ENCODE measurements around the gene NTN1. TPM values are rescaled to one million over a fixed set of nuclear protein-coding genes. Genes with fewer than 3 reads are reported as not detected.

The NTN1 gene
- total and polyA plus RNA-seq, 8 donors: 2.0 to 12.9 (median 9.0) TPM

- Histone ChIP-seq H3K9me3 (no peaks in the 10 kb centered on the region), H3K4me1 (no peaks in the 10 kb centered on the region), H3K27me3 (peaks cover 3 to 53% of the 10 kb centered on the region in 2 donors), H3K4me3 (no peak overlapping the region), H3K27ac (no peak overlapping the region), H3K36me3 (no peaks in the 10 kb centered on the region)
- intact Hi-C loops (cut with DNase I): no loop called here
- no peak for TF ChIP-seq CTCF (IDR thresholded peaks at IDR 0.05)
- ATAC-seq (no peak), DNase-seq (peak in 1 of 4 donors; percentile 74)
These were observed 210.3 kb downstream of the NTN1 start for GRCh38 chr17:9231449-9232154.

GRCh38 chr17:9232155-9232475 lies 210.8 kb downstream of the NTN1 start:
- Histone ChIP-seq H3K4me3 (no peak overlapping the region), H3K4me1 (no peaks in the 10 kb centered on the region), H3K36me3 (no peaks in the 10 kb centered on the region), H3K27me3 (peaks cover 3 to 53% of the 10 kb centered on the region in 2 donors), H3K9me3 (no peaks in the 10 kb centered on the region), H3K27ac (no peak overlapping the region)
- intact Hi-C loops (cut with DNase I): no loop called here
- DNase-seq (no peak), ATAC-seq (no peak)
- no peak for TF ChIP-seq CTCF (IDR thresholded peaks at IDR 0.05)

GRCh38 chr17:9232591-9233270 lies 211.4 kb downstream of the NTN1 start:
- Histone ChIP-seq H3K27me3 (peaks cover 3 to 53% of the 10 kb centered on the region in 2 donors), H3K27ac (no peak overlapping the region), H3K36me3 (no peaks in the 10 kb centered on the region), H3K4me3 (no peak overlapping the region), H3K9me3 (no peaks in the 10 kb centered on the region), H3K4me1 (no peaks in the 10 kb centered on the region)
- ATAC-seq: no peak
- no peak for TF ChIP-seq CTCF (IDR thresholded peaks at IDR 0.05)
- peak in 1 of 4 donors; percentile 68 for DNase-seq
- intact Hi-C loops (cut with DNase I): no loop called here

- Histone ChIP-seq H3K9me3 (no peaks in the 10 kb centered on the region), H3K4me3 (no peak overlapping the region), H3K36me3 (no peaks in the 10 kb centered on the region), H3K4me1 (no peaks in the 10 kb centered on the region), H3K27me3 (peaks cover 3 to 53% of the 10 kb centered on the region in 2 donors), H3K27ac (no peak overlapping the region)
- TF ChIP-seq CTCF (IDR thresholded peaks at IDR 0.05): no peak
- ATAC-seq (no peak), DNase-seq (no peak)
- intact Hi-C loops (cut with DNase I): no loop called here
These were observed 211.9 kb downstream of the NTN1 start for GRCh38 chr17:9233271-9233599.

- Histone ChIP-seq H3K36me3 (no peaks in the 10 kb centered on the region), H3K4me1 (no peaks in the 10 kb centered on the region), H3K27ac (no peak overlapping the region), H3K4me3 (no peak overlapping the region), H3K9me3 (no peaks in the 10 kb centered on the region), H3K27me3 (peaks cover 3 to 53% of the 10 kb centered on the region in 2 donors)
- DNase-seq: peak in 1 of 4 donors; percentile 63
- no peak for TF ChIP-seq CTCF (IDR thresholded peaks at IDR 0.05)
- ATAC-seq: no peak
- intact Hi-C loops (cut with DNase I): no loop called here
These were observed 212.5 kb downstream of the NTN1 start for GRCh38 chr17:9233761-9234160.
